Nephron progenitor cell (in vitro differentiated cells): ENCODE results near the gene MAST2.
"Not testable (repeated sequence)": the region's sequence is repeated elsewhere in the genome, so short reads cannot be mapped to it uniquely, and the experiment has no call there.

Experiments used
- DNase-seq: peaks from one replicate; pipeline ENCODE4 v3.0.0; 2021
- H3K27ac Mint-ChIP-seq: 2 replicates; pipeline ENCODE4 v1.8.0; 2021; ENCODE audit warnings: mild to moderate bottlenecking, moderate library complexity, mixed read lengths
- H3K27me3 Mint-ChIP-seq: 2 replicates; pipeline ENCODE4 v1.8.0; 2021; ENCODE audit warnings: mild to moderate bottlenecking, low read depth, mixed read lengths; ENCODE audit not compliant: poor library complexity
- H3K36me3 Mint-ChIP-seq: 2 replicates; pipeline ENCODE4 v1.8.0; 2021; ENCODE audit warnings: low read depth, mixed read lengths
- H3K4me1 Mint-ChIP-seq: 2 replicates; pipeline ENCODE4 v1.8.0; 2021; ENCODE audit warnings: mixed read lengths
- H3K4me3 Mint-ChIP-seq: 2 replicates; pipeline ENCODE4 v1.8.0; 2021; ENCODE audit warnings: mild to moderate bottlenecking, moderate library complexity, mixed read lengths
- H3K9me3 Mint-ChIP-seq: 2 replicates; pipeline ENCODE4 v1.8.0; 2021; ENCODE audit warnings: mild to moderate bottlenecking, moderate library complexity, mixed read lengths
- TF ChIP-seq, protein P1 (sequence below): fragments of 200-600 bp; sonication (generic); IDR thresholded peaks from 2 replicates; pipeline ENCODE4 v1.5.0; 2021; ENCODE audit warnings: antibody characterized with exemption

The MAST2 gene

DNA sequence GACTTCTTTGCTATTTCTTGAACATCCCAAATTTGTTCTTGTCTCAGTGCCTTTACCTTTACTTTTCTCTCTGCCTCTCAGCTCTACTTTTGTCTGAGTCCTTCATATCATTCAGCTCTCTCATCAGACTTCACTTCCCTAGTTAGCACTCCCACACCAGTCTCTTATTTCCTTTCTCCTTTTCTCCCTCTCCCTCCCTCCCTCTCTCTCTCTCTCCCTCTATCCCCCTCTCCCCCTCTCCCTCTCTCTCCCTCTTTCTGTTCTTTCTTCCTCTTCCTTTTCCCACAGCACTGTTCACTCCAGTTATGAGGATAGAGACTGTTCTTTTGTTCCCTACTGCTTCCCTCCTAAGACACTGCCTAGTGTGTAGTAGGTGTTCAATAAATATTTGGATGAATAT is 154.9 kb downstream of the MAST2 start:
- Mint-ChIP-seq H3K4me1 (peaks cover 22% of the 10 kb centered on the region), H3K27me3 (no peaks in the 10 kb centered on the region)

DNA sequence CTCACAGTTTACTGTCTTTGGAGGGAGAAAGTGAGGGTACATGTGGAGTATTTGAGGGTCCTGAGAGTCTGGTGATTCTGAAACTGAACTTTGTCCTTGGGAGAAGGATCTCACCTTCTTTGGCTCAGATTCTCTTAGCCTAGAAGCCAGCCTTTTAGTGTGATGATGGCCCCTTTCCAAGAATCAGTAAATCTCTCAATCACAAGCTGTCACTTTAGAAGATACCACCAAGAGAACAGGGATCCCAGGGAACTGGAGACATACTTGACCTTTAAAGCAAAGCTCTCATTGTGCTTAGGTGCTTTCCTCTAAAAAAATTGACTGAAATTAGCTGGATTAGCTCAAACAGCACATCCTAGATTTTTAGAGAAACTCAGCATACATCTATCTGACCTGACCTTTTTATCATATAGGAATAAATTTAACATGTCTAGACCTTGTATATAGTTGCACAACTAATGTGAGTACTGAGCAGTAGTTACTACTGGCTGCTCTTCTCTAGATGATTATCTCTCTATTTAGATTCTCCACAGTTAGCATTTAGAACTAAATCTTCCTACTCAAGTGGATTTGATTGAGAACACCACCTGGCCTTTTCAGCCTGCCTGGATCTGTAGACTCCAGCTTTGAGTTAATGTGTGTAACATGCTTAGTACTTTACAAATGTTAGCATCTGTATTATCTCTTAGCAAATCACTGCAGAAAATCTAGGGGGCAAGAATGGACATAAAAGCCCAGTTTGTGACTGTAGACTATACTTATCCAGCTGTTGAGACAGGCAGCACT is 157.7 kb downstream of the MAST2 start:
- DNase-seq = no peak
- Mint-ChIP-seq H3K9me3 (peaks cover 43% of the 10 kb centered on the region), H3K27me3 (no peaks in the 10 kb centered on the region), H3K4me3 (no peak overlapping the region), H3K4me1 (peaks cover 5% of the 10 kb centered on the region), H3K36me3 (peaks cover 72% of the 10 kb centered on the region), H3K27ac (no peak overlapping the region)
- TF ChIP-seq, protein P1, sequence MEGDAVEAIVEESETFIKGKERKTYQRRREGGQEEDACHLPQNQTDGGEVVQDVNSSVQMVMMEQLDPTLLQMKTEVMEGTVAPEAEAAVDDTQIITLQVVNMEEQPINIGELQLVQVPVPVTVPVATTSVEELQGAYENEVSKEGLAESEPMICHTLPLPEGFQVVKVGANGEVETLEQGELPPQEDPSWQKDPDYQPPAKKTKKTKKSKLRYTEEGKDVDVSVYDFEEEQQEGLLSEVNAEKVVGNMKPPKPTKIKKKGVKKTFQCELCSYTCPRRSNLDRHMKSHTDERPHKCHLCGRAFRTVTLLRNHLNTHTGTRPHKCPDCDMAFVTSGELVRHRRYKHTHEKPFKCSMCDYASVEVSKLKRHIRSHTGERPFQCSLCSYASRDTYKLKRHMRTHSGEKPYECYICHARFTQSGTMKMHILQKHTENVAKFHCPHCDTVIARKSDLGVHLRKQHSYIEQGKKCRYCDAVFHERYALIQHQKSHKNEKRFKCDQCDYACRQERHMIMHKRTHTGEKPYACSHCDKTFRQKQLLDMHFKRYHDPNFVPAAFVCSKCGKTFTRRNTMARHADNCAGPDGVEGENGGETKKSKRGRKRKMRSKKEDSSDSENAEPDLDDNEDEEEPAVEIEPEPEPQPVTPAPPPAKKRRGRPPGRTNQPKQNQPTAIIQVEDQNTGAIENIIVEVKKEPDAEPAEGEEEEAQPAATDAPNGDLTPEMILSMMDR = no peak

More for the DNA sequence above, 154.9 kb downstream of the MAST2 start:
- H3K4me3 Mint-ChIP-seq = no peak overlapping the region
- TF ChIP-seq, protein P1 = no peak
- H3K9me3 Mint-ChIP-seq = peaks cover 15% of the 10 kb centered on the region
- H3K27ac Mint-ChIP-seq = no peak overlapping the region
- DNase-seq = no peak
- H3K36me3 Mint-ChIP-seq = peaks cover 44% of the 10 kb centered on the region

DNA sequence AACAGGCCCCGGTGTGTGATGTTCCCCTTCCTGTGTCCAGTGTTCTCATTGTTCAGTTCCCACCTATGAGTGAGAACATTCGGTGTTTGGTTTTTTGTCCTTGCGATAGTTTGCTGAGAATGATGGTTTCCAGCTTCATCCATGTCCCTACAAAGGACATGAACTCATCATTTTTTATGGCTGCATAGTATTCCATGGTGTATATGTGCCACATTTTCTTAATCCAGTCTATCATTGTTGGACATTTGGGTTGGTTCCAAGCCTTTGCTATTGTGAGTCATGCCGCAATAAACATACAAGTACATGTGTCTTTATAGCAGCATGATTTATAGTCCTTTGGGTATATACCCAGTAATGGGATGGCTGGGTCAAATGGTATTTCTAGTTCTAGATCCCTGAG is 158.5 kb downstream of the MAST2 start:
- not testable (repeated sequence) for H3K27ac Mint-ChIP-seq, H3K27me3 Mint-ChIP-seq, H3K4me3 Mint-ChIP-seq, H3K4me1 Mint-ChIP-seq, DNase-seq
- Mint-ChIP-seq H3K36me3 (peaks cover 78% of the 10 kb centered on the region), H3K9me3 (peaks cover 44% of the 10 kb centered on the region)

DNA sequence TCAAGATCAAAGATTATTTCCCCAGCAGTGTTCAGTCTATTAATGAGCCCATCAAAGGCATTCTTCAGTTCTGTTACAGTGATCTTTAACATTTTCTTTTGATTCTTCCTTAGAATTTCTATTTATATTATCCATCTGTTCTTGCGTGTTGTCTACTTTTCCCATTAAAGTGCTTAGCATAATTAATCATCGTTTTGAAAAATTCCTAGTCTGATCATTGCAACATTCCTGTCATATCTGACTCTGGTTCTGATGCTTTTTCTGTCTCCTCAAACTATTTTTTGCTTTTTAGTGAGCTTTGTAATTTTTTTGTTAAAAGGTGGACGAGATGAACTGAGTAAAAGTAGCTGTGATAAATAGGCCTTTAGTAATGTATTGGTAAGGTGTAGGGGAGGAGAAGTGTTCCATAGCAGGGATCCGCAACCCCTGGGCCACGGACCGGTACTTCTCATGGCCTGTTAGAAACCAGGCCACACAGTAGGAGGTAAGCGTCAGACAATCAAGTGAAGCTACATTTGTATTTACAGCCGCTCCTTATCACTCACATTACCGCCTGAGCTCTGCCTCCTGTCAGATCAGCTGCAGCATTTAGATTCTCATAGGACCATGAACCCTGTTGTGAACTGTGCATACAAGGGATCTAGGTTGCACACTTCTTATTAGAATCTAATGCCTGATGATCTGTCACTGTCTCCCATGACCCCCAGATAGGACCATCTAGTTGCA is 165.7 kb downstream of the MAST2 start:
- Mint-ChIP-seq H3K27me3 (no peaks in the 10 kb centered on the region), H3K36me3 (peaks cover 54% of the 10 kb centered on the region), H3K27ac (no peak overlapping the region), H3K4me1 (no peaks in the 10 kb centered on the region), H3K9me3 (peaks cover 42% of the 10 kb centered on the region), H3K4me3 (no peak overlapping the region)
- DNase-seq = no peak
- TF ChIP-seq, protein P1 = no peak

DNA sequence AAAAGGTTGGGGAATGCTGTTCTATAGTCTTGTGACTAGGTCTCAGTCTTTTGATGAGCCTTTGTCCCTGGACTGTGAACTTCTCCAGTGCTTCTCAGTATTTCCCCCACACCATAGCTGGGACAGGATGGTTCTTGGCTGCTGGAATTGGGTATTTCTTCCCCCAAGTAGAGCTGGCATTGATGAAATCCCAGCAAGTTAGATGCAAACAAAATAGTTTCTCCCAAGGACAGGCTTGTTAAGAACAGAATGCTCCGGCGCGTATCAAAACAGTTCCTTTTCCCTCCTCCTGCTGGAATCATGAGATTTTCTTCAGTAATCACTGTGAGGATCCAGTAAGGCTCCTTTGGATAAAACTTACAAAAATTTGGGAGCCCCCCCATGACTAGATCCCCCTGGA is 166.5 kb downstream of the MAST2 start:
- no peak for DNase-seq
- H3K27ac Mint-ChIP-seq = peak overlapping the region; percentile 43
- no peaks in the 10 kb centered on the region for H3K4me1 Mint-ChIP-seq
- H3K9me3 Mint-ChIP-seq = peaks cover 34% of the 10 kb centered on the region
- TF ChIP-seq, protein P1 = no peak
- no peak overlapping the region for H3K4me3 Mint-ChIP-seq
- peaks cover 46% of the 10 kb centered on the region for H3K36me3 Mint-ChIP-seq
- H3K27me3 Mint-ChIP-seq = no peaks in the 10 kb centered on the region

DNA sequence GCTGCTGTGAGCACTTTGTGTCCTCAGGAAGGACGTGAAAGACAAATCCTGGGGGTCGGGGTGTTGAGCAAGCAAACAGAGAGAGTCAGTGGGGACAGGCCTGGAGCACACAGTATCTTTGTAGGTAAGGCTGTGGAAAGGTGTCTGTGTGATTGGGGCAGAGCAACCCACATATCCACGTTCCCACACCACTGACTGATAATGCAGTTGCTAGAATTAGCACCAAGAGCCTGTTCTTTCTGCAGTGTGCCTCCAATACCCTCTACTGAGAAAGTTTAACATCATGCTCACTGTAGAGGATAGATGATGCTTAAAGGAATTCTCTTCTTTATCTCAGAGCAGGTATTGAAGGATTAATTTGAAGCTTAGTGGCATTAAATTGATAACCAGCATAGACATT is 167.9 kb downstream of the MAST2 start:
- no peak for DNase-seq
- peaks cover 21% of the 10 kb centered on the region for H3K9me3 Mint-ChIP-seq
- peaks cover 32% of the 10 kb centered on the region for H3K36me3 Mint-ChIP-seq
- no peaks in the 10 kb centered on the region for H3K27me3 Mint-ChIP-seq
- H3K4me1 Mint-ChIP-seq = no peaks in the 10 kb centered on the region
- TF ChIP-seq, protein P1 = no peak
- H3K27ac Mint-ChIP-seq = no peak overlapping the region
- no peak overlapping the region for H3K4me3 Mint-ChIP-seq
